HG02678 (cell line): ENCODE results near the gene TBC1D3.
"Not testable (repeated sequence)": the region's sequence is repeated elsewhere in the genome, so short reads cannot be mapped to it uniquely, and the experiment has no call there.

Experiments
- ATAC-seq: cut with Tn5 transposase; IDR thresholded peaks from one replicate; pipeline ENCODE4 v1.9.1; 2021; ENCODE audit warnings: mild to moderate bottlenecking, moderate library complexity; ENCODE audit not compliant: unreplicated experiment

The TBC1D3 gene

GRCh38 chr17:38192455-38192854 lies at the start of gene TBC1D3:
Gene TBC1D3, minus strand, starts transcription at chr17:38192555. Its CDS starts 1,526 bp downstream, at chr17:38191029.
- ATAC-seq = not testable (repeated sequence)

GRCh38 chr17:38232790-38233189 lies 40.4 kb upstream of the TBC1D3 start:
- ATAC-seq = not testable (repeated sequence)

- not testable (repeated sequence) for ATAC-seq
These were observed 33.6 kb upstream of the TBC1D3 start for GRCh38 chr17:38225844-38226495.

- not testable (repeated sequence) for ATAC-seq
These were observed 28.5 kb upstream of the TBC1D3 start for GRCh38 chr17:38220867-38221266.

- ATAC-seq = not testable (repeated sequence)
These were observed 7.9 kb upstream of the TBC1D3 start for GRCh38 chr17:38200271-38200670.

GRCh38 chr17:38134860-38135259 lies 57.5 kb downstream of the TBC1D3 start:
- not testable (repeated sequence) for ATAC-seq
